ENCODE data around the gene CS.
A peak's percentile ranks its signal among the peaks of the same experiment; 100 is the strongest.
"Not testable (repeated sequence)": the region's sequence is repeated elsewhere in the genome, so short reads cannot be mapped to it uniquely, and the experiment has no call there.

CS gene

GRCh38 chr12:56321027-56321426 is 20.9 kb upstream of the CS start:
- no peak for DNase-seq

- no peak for DNase-seq
Measured at GRCh38 chr12:56317675-56318074, 17.5 kb upstream of the CS start.

GRCh38 chr12:56315622-56316473 is 15.7 kb upstream of the CS start, which contains the start of gene CNPY2:
CNPY2 (minus strand) TSS chr12:56315988; CDS start chr12:56315217, 771 bp downstream.
- peak; percentile 70 to 99 (median 92) for DNase-seq

GRCh38 chr12:56315249-56315621 is 15.1 kb upstream of the CS start:
- peak in 42 of 51 donors; percentile 10 to 72 (median 38) for DNase-seq

GRCh38 chr12:56311003-56311402 is 10.9 kb upstream of the CS start:
- no peak for DNase-seq

GRCh38 chr12:56308714-56309113 is 8.6 kb upstream of the CS start:
- DNase-seq: no peak

GRCh38 chr12:56307221-56307965 is 7.3 kb upstream of the CS start:
- no peak for DNase-seq

- DNase-seq: no peak
Measured at GRCh38 chr12:56304872-56305590, 4.9 kb upstream of the CS start.

- DNase-seq: no peak
Measured at GRCh38 chr12:56304276-56304675, 4.1 kb upstream of the CS start.

GRCh38 chr12:56300644-56301464 is 724 bp upstream of the CS start:
- peak in 6 of 51 donors; percentile 23 to 56 (median 40) for DNase-seq

GRCh38 chr12:56299308-56299852 is 750 bp downstream of the CS start:
- DNase-seq: peak in 3 of 51 donors; percentile 34 to 61 (median 38)

- DNase-seq: no peak
Measured at GRCh38 chr12:56298828-56299227, 1.3 kb downstream of the CS start.

- DNase-seq: no peak
Measured at GRCh38 chr12:56297400-56297799, 2.7 kb downstream of the CS start.

GRCh38 chr12:56296295-56296694 is 3.8 kb downstream of the CS start:
- DNase-seq: no peak

GRCh38 chr12:56293795-56294194 is 6.3 kb downstream of the CS start:
- no peak for DNase-seq

GRCh38 chr12:56288705-56289387 is 11.3 kb downstream of the CS start:
- DNase-seq: no peak

GRCh38 chr12:56286044-56286830 is 13.9 kb downstream of the CS start:
- no peak for DNase-seq

GRCh38 chr12:56284263-56284662 is 15.9 kb downstream of the CS start:
- not testable (repeated sequence) for DNase-seq

GRCh38 chr12:56282579-56282978 is 17.6 kb downstream of the CS start:
- DNase-seq: no peak
